Glutamatergic neuron (in vitro differentiated cells): Measurements from ENCODE around the gene SPPL3. TPM values are rescaled to one million over a fixed set of nuclear protein-coding genes. Genes with fewer than 3 reads are reported as not detected.

Experiments
- DNase-seq: peaks from one replicate; pipeline ENCODE4 v3.0.0; 2022
- H3K27ac Mint-ChIP-seq: one replicate; pipeline ENCODE4 v1.8.0; 2020; ENCODE audit warnings: mild to moderate bottlenecking, mixed read lengths, inconsistent platforms; ENCODE audit not compliant: unreplicated experiment
- H3K27me3 Mint-ChIP-seq: one replicate; pipeline ENCODE4 v1.8.0; 2020; ENCODE audit warnings: mild to moderate bottlenecking, moderate library complexity, mixed read lengths, inconsistent platforms; ENCODE audit not compliant: unreplicated experiment
- H3K36me3 Mint-ChIP-seq: one replicate; pipeline ENCODE4 v1.8.0; 2020; ENCODE audit warnings: mild to moderate bottlenecking, mixed read lengths, inconsistent platforms; ENCODE audit not compliant: unreplicated experiment
- H3K4me1 Mint-ChIP-seq: one replicate; pipeline ENCODE4 v1.8.0; 2020; ENCODE audit warnings: mild to moderate bottlenecking, low read depth, mixed read lengths, inconsistent platforms; ENCODE audit not compliant: unreplicated experiment
- H3K4me3 Mint-ChIP-seq: one replicate; pipeline ENCODE4 v1.8.0; 2020; ENCODE audit warnings: mild to moderate bottlenecking, mixed read lengths, inconsistent platforms; ENCODE audit not compliant: unreplicated experiment
- H3K9me3 Mint-ChIP-seq: one replicate; pipeline ENCODE4 v1.8.0; 2020; ENCODE audit warnings: mild to moderate bottlenecking, moderate library complexity, mixed read lengths, inconsistent platforms; ENCODE audit not compliant: unreplicated experiment
- total RNA-seq: library from RNA; stranded (reverse); fragmentation: NEBNext Ultra II Directional; extraction: Animal tissue kit (Norgen Biotek cat#: 25700); gene quantifications from one replicate; pipeline ENCODE4 v1.2.1, GENCODE V29; 2021; ENCODE audit not compliant: unreplicated experiment
- TF ChIP-seq, protein P1 (sequence below): fragments of 200-600 bp; sonication (generic); IDR thresholded peaks from one replicate; pipeline ENCODE4 v1.5.0; 2021; ENCODE audit not compliant: partially characterized antibody, unreplicated experiment

Gene SPPL3
- total RNA-seq, 1 donor from 2014 or later, result 53.4 TPM

- Mint-ChIP-seq H3K27ac (no peak overlapping the region), H3K4me1 (no peaks in the 10 kb centered on the region)
These were observed 166.5 kb downstream of the SPPL3 start for GRCh38 chr12:120737557-120738251.

DNA sequence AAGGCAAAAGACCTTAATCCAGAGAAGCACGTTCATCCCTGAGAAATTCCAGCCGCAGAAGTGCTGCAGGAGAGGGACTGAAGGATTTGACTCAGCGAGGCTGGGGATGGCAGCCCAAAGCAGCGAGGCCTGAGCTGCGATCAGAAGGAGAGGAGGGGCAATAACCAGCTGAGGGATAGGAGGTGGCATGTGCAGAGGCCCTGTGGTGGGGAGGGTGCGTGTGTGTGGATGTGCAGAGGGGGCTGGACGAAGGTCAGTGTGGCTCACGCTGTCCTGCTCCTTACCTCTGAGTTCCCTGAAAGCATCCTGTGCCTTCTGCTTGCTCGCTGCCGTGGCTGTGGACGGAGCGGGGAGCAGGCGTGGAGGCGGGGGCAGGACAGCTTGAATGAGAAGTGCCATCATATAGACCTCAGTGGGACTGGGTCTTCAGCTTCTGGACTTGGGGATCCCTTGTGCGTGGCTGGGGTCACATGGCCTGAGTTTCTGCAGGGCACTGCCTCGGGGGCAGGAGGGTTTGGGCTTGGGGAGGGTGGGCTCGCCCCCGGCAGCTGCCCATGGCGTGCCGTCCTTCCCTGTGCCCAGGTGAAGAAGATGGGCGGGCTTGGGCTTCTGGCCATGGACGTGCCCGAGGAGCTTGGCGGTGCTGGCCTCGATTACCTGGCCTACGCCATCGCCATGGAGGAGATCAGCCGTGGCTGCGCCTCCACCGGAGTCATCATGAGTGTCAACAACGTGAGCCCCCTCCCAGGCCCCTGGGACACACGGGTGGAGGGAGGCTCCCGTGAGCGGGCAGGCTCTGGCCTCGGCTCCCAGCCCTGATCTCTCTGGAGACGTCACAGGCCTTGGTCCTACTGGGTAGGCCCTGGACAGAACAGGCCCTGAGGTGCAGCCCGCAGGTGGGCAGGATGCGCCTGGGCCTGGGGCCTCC lies 167.5 kb downstream of the SPPL3 start:
- no peak for DNase-seq
- peaks cover 8% of the 10 kb centered on the region for H3K36me3 Mint-ChIP-seq
- H3K27me3 Mint-ChIP-seq, result peaks cover 2% of the 10 kb centered on the region
- H3K4me1 Mint-ChIP-seq, result no peaks in the 10 kb centered on the region
- TF ChIP-seq, protein P1, sequence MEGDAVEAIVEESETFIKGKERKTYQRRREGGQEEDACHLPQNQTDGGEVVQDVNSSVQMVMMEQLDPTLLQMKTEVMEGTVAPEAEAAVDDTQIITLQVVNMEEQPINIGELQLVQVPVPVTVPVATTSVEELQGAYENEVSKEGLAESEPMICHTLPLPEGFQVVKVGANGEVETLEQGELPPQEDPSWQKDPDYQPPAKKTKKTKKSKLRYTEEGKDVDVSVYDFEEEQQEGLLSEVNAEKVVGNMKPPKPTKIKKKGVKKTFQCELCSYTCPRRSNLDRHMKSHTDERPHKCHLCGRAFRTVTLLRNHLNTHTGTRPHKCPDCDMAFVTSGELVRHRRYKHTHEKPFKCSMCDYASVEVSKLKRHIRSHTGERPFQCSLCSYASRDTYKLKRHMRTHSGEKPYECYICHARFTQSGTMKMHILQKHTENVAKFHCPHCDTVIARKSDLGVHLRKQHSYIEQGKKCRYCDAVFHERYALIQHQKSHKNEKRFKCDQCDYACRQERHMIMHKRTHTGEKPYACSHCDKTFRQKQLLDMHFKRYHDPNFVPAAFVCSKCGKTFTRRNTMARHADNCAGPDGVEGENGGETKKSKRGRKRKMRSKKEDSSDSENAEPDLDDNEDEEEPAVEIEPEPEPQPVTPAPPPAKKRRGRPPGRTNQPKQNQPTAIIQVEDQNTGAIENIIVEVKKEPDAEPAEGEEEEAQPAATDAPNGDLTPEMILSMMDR, result no peak
- no peak overlapping the region for H3K4me3 Mint-ChIP-seq
- H3K9me3 Mint-ChIP-seq, result peaks cover 2% of the 10 kb centered on the region
- no peak overlapping the region for H3K27ac Mint-ChIP-seq

More at GRCh38 chr12:120737557-120738251, 166.5 kb downstream of the SPPL3 start:
- peak; percentile 46 for DNase-seq
- peaks cover 8% of the 10 kb centered on the region for H3K36me3 Mint-ChIP-seq
- TF ChIP-seq, protein P1, result no peak
- H3K27me3 Mint-ChIP-seq, result peaks cover 2% of the 10 kb centered on the region
- H3K4me3 Mint-ChIP-seq, result no peak overlapping the region
- peaks cover 2% of the 10 kb centered on the region for H3K9me3 Mint-ChIP-seq

DNA sequence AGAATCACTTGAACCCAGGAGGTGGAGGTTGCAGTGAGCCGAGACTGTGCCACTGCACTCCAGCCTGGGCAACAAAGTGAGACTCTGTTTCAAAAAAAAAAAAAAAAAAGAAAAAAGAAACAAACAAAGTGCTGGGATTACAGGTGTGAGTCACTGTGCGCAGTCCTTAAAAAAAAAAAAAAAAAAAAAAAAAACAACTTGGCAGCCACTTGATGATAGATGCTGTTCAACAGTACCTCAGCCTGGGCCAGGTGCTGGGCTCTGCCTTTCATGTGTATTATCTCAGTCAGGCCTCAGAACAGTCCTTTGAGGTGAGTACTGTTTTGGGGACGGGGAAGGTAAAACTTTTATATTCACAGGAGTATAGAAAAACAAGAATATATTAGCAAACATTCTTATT lies 169.0 kb downstream of the SPPL3 start:
- Mint-ChIP-seq H3K4me3 (no peak overlapping the region), H3K27me3 (peaks cover 3% of the 10 kb centered on the region), H3K27ac (no peak overlapping the region), H3K4me1 (no peaks in the 10 kb centered on the region), H3K9me3 (peaks cover 2% of the 10 kb centered on the region), H3K36me3 (peaks cover 8% of the 10 kb centered on the region)
- TF ChIP-seq, protein P1, result no peak
- DNase-seq, result no peak

GRCh38 chr12:120734210-120734609 lies 169.9 kb downstream of the SPPL3 start:
- DNase-seq, result no peak
- H3K9me3 Mint-ChIP-seq, result peaks cover 5% of the 10 kb centered on the region
- H3K27me3 Mint-ChIP-seq, result peaks cover 3% of the 10 kb centered on the region
- TF ChIP-seq, protein P1, result no peak
- H3K27ac Mint-ChIP-seq, result no peak overlapping the region
- peaks cover 8% of the 10 kb centered on the region for H3K36me3 Mint-ChIP-seq
- no peak overlapping the region for H3K4me3 Mint-ChIP-seq
- H3K4me1 Mint-ChIP-seq, result no peaks in the 10 kb centered on the region
